HL-60 (cell line): ENCODE data around the gene UBE2M.

ENCODE experiments used
- DNase-seq, 2 experiments: peaks; one replicate each; pipeline ENCODE4 v3.0.0-alpha.2; 2010 to 2020; ENCODE audit warnings: low read depth in 1 of 2, low spot score in 1 of 2
- H3K27ac ChIP-seq: fragments of 250-450 bp; sonication (Bioruptor Pico); replicated peaks from 2 replicates; pipeline ENCODE4 v1.5.1; 2020; ENCODE audit warnings: mild to moderate bottlenecking, moderate library complexity
- H3K27me3 ChIP-seq: fragments of 250-450 bp; sonication (Bioruptor Pico); 2 replicates; pipeline ENCODE4 v1.5.1; 2021; ENCODE audit warnings: mild to moderate bottlenecking, moderate library complexity; ENCODE audit not compliant: insufficient read depth, poor library complexity, severe bottlenecking
- H3K4me3 ChIP-seq: replicated peaks from 2 replicates; pipeline ENCODE4 v1.5.1; 2011; ENCODE audit warnings: mild to moderate bottlenecking, control low read depth, low read length; ENCODE audit not compliant: insufficient read depth
- GABPA ChIP-seq: IDR thresholded peaks from 2 replicates; pipeline ENCODE4 v1.6.1; 2012; ENCODE audit warnings: low read depth
- POLR2AphosphoS5 ChIP-seq: IDR thresholded peaks from 2 replicates; pipeline ENCODE4 v1.6.1; 2012; ENCODE audit warnings: low read depth
- REST ChIP-seq: IDR thresholded peaks from 2 replicates; pipeline ENCODE4 v1.6.1; 2012; ENCODE audit warnings: low read depth; ENCODE audit not compliant: insufficient replicate concordance
- SPI1 ChIP-seq: IDR thresholded peaks from 2 replicates; pipeline ENCODE4 v1.6.1; 2012; ENCODE audit warnings: low read depth, mild to moderate bottlenecking, borderline replicate concordance
- TF ChIP-seq, protein P1 (sequence below): IDR thresholded peaks from one replicate; pipeline ENCODE4 v1.5.1; 2011; ENCODE audit warnings: low read length, control low read depth, inconsistent platforms; ENCODE audit not compliant: insufficient read depth

UBE2M gene

DNA sequence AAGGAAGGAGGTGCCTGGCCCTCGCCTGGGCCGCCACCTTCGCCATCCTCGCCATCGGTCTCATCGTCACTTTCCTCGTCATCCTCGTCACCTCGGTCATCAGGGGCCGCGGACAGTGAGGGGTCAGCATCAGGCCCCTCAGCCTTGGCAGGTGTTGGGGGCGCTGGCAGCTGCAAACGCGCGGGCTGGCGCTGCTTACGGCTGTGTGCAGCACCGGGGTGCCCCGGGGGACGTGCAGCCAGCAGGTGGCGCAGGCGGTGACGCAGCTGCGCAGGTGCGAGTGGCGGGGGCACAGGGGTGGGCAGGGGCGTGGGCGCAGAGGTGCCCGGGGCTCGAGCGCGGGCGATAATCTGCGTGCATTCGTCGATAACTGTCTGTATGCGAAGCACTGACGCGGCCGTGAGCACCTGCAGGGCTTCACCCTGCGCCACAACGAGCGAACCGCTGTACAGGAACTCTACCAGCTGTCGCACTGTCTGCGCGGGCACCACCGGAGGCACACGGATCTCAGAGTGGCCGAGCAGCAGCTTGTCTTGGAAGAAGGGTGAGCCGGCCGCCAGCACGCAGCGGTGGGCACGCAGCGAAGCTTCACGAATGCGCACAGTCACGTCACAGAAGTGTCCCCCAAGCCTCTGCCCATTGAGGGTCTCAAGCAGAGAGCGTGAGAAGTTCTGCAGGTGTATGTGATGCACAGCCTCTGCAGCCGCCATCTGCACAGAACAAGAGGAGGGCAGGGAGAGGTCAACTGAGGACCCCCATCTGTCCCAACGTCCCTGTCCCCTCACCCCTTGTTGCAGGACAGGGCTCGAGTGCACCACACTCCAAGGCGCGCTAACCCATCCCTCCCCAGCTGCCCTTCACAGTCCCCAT, 41.2 kb downstream of the UBE2M start:
- TF ChIP-seq GABPA (no peak), POLR2AphosphoS5 (peak; percentile 32; the same call in 1 of the 2 replicates), SPI1 (no peak), REST (no peak)
- TF ChIP-seq, protein P1, sequence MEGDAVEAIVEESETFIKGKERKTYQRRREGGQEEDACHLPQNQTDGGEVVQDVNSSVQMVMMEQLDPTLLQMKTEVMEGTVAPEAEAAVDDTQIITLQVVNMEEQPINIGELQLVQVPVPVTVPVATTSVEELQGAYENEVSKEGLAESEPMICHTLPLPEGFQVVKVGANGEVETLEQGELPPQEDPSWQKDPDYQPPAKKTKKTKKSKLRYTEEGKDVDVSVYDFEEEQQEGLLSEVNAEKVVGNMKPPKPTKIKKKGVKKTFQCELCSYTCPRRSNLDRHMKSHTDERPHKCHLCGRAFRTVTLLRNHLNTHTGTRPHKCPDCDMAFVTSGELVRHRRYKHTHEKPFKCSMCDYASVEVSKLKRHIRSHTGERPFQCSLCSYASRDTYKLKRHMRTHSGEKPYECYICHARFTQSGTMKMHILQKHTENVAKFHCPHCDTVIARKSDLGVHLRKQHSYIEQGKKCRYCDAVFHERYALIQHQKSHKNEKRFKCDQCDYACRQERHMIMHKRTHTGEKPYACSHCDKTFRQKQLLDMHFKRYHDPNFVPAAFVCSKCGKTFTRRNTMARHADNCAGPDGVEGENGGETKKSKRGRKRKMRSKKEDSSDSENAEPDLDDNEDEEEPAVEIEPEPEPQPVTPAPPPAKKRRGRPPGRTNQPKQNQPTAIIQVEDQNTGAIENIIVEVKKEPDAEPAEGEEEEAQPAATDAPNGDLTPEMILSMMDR, result no peak
- DNase-seq, result no peak
- no peak overlapping the region for H3K27ac ChIP-seq
- H3K27me3 ChIP-seq, result no peaks in the 10 kb centered on the region
- H3K4me3 ChIP-seq, result no peak overlapping the region

GRCh38 chr19:58516246-58516836, 42.1 kb downstream of the UBE2M start:
- DNase-seq, result no peak
- H3K4me3 ChIP-seq, result no peak overlapping the region
- H3K27ac ChIP-seq, result peak overlapping the region; percentile 31; the same call in 1 of the 2 replicates
- TF ChIP-seq REST (no peak), POLR2AphosphoS5 (no peak), GABPA (no peak), SPI1 (no peak)
- TF ChIP-seq, protein P1, result no peak
- no peaks in the 10 kb centered on the region for H3K27me3 ChIP-seq

DNA sequence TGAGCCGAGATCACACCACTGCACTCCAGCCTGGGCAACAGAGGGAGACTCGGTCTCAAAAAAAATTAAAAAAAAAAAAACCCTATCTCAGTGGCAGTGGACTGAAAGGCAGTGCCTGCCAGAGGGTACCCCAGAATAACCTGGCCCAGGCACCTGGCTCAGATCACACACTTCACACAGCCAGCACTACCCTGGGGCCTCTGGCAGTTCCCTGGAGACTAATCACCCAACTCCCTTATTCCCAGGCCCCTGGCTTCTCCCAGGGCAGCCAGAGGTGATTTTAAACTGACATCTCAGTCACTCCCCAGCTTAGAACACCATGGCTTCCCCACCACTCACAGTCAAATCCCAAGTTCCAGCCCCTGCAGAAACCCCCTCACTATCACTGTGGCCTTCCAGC, 43.2 kb downstream of the UBE2M start:
- no peak overlapping the region for H3K27ac ChIP-seq
- TF ChIP-seq GABPA (no peak), POLR2AphosphoS5 (no peak), SPI1 (no peak), REST (no peak)
- TF ChIP-seq, protein P1, result no peak
- H3K27me3 ChIP-seq, result no peaks in the 10 kb centered on the region
- no peak for DNase-seq
- H3K4me3 ChIP-seq, result no peak overlapping the region
